RPMI8226 (cell line): Measurements from ENCODE around the gene NAB2.

ENCODE experiments used
- DNase-seq: peaks from one replicate; pipeline ENCODE4 v3.0.0-alpha.2; 2015

The NAB2 gene

DNA sequence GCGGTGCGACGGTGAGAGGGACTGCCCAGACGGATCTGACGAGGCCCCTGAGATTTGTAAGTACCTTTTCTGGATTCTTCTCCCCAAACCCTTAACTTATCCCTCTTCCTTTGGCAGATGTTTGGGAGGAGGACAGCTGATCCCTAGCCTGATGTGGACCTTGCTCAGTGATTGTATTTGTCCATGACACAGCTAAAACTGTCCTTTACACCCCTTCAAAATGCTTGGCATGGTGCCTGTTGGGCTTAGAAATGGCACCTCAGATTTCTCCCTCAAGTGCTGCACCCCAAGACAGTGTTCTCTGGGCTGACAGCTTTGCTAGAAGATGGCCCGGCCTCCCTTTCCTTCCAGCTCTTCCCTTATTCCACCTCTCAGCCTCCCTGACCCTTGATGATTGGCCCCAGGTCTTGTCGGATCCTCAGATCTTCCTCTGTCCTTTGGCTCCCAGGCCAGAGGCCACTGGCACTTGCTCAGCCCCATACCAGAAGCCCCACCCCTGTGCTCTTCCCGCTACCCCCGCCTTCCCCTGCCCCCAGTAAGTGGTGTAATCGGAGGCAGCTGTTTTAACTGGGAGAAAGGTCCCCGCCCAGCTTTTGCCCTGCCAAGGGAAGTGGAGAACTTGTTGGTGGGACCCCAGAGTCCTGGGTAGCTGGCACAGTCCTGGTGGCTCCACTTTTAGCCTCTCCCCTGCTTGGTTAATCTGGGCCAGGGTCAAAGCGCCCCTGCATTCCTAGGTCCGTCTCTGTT lies 49.8 kb downstream of the NAB2 start:
- no peak for DNase-seq

DNA sequence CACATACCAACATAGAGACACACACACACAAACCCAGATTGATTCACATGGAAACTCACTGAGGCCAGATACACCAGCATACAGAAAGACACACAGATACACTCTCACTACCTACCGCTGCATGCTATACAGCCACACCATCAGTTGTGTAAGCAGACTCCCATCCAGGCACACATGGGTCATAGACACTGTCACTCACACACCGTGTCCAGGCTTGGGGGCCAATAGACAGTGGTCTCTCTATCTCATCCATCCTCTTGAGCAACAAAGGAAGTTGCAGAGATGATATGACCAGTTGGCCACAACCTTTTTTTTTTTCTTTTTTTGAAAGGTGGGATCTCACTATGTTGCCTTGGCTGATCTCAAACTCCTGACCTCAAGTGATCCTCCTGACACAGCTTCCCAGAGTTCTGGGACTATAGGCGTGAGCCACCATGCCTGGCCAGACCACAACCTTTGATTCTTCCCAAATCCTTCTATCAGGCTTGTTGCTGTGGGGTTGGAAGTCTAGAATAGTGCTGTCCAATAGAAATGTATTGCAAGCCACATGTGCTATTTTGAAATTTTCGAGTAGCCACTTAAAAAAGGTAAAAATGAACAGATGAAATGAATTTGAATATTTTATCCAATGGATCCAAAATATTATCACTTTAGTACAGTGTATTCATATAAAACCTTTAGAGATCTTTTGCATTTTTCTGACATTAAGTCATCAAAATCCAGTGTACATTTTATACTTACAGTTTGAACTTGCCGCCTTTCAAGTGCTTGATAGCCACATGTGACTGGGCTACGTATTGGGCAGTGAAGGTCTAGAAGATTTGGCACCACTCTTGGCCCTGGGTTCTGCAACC lies 51.1 kb downstream of the NAB2 start:
- no peak for DNase-seq

DNA sequence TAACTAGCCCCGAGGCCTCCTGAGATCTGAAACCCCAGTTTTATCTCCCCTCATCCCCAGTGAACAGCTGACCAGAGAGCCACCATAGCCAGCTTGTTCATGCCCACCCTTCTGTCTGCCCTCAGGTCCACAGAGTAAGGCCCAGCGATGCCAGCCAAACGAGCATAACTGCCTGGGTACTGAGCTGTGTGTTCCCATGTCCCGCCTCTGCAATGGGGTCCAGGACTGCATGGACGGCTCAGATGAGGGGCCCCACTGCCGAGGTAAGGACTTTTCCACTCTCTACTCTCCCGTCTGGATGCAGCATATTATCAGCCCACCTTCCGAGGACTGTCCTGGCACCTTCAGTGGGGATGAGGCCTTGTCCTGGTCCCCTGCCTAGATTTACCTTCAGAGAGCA lies 52.3 kb downstream of the NAB2 start:
- DNase-seq, result no peak

DNA sequence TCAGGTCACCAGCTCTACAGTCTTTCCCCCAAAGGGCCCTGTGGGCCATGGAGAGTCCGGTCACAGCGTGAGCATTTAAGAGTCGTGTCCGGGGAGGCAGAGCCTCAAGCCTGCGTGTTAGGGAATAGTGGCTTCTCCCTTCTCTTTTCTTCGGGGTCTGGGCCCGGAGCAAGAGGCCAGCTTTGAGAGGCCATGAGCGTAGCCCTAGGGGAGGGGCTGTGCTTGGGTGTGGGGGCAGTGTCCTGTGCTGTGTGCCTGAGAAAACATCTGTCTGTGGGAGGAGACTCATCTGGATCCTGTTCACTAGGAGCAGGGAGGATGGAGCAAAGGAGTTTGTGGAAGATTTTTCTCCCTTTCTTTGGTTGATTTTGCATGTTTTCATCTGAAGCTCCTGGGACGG lies 53.2 kb downstream of the NAB2 start:
- DNase-seq, result no peak

DNA sequence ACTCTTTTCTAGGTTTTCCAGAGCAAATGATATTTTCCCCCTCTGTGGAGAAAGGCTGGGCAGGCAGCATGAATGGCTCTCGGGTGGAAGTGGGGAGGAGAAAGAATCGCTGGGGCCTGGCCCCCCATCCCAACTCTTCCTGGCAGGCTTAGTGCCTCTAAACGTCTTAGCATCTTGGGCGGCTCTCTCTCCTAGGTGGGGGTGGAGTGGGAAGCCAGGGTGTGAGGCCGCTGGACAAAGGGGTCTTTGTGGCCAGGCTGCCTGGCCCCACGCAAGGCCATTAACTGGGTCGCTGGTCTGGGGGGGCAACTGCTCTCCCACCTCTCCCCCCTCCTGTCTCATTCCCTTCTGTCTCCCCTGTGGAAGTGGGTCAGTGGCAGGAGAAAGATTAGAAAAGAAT lies 53.8 kb downstream of the NAB2 start:
- DNase-seq, result no peak

DNA sequence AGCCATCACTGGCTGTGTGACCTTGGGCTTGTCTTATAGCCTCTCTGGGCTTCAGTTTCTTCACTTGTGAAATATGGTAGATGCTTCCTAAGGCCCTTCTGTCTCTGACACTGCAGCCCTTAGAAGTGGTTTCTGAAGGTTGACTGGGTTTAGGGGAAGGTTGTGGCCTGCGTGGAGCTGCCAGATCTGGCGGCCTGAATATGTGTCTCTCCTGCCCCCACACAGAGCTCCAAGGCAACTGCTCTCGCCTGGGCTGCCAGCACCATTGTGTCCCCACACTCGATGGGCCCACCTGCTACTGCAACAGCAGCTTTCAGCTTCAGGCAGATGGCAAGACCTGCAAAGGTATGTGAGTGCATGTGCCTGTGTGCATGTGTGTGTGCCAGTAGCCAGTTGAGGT lies 54.5 kb downstream of the NAB2 start:
- DNase-seq, result no peak
